Calu3 (cell line): ENCODE results near the gene OVOL3. TPM values are rescaled to one million over a fixed set of nuclear protein-coding genes. Genes with fewer than 3 reads are reported as not detected.

Source experiments
- BruUV-seq: library from RNA; stranded (reverse); fragments of 400-500 nt; replicated peaks from 2 replicates; lab custom pipeline; 2021; lab: Mats Ljungman, UMichigan
- CTCF ChIA-PET: fragments of 300-600 bp; sonication (Branson Sonifier 250); formaldehyde crosslinking; loops from one replicate; lab custom pipeline; 2022; ENCODE audit warnings: antibody characterized with exemption; lab: Charles Lee
- DNase-seq: peaks from one replicate; pipeline ENCODE4 v3.0.0; 2022
- H3K27ac Mint-ChIP-seq: one replicate; pipeline ENCODE4 v1.8.0; 2022; ENCODE audit warnings: mixed read lengths; ENCODE audit not compliant: unreplicated experiment
- H3K27me3 Mint-ChIP-seq: one replicate; pipeline ENCODE4 v1.8.0; 2022; ENCODE audit warnings: mixed read lengths; ENCODE audit not compliant: unreplicated experiment
- H3K36me3 Mint-ChIP-seq: one replicate; pipeline ENCODE4 v1.8.0; 2022; ENCODE audit warnings: mild to moderate bottlenecking, moderate library complexity, mixed read lengths; ENCODE audit not compliant: insufficient read depth, unreplicated experiment
- H3K4me1 Mint-ChIP-seq: one replicate; pipeline ENCODE4 v1.8.0; 2022; ENCODE audit warnings: mild to moderate bottlenecking, low read depth, mixed read lengths; ENCODE audit not compliant: unreplicated experiment
- H3K4me3 Mint-ChIP-seq: one replicate; pipeline ENCODE4 v1.8.0; 2022; ENCODE audit warnings: mild to moderate bottlenecking, low read depth, moderate library complexity, mixed read lengths; ENCODE audit not compliant: unreplicated experiment
- H3K9me3 Mint-ChIP-seq: one replicate; pipeline ENCODE4 v1.8.0; 2022; ENCODE audit warnings: low read depth, mixed read lengths; ENCODE audit not compliant: unreplicated experiment
- intact Hi-C: fragments of 100-400 bp; cut with micrococcal nuclease; formaldehyde crosslinking; loops from one replicate; pipeline ENCODE4 v1.10.0; 2022; ENCODE audit not compliant: unreplicated experiment
- total RNA-seq: library from RNA; stranded (reverse); gene quantifications from 2 replicates; pipeline ENCODE4 v1.2.3, GENCODE V29; 2022
- TF ChIP-seq, protein P1 (sequence below): fragments of 200-600 bp; IDR thresholded peaks from one replicate; pipeline ENCODE4 v1.8.0; 2022; ENCODE audit warnings: antibody characterized with exemption; ENCODE audit not compliant: unreplicated experiment

Gene OVOL3
- total RNA-seq, 1 experiment from 2014 or later = not detected

DNA sequence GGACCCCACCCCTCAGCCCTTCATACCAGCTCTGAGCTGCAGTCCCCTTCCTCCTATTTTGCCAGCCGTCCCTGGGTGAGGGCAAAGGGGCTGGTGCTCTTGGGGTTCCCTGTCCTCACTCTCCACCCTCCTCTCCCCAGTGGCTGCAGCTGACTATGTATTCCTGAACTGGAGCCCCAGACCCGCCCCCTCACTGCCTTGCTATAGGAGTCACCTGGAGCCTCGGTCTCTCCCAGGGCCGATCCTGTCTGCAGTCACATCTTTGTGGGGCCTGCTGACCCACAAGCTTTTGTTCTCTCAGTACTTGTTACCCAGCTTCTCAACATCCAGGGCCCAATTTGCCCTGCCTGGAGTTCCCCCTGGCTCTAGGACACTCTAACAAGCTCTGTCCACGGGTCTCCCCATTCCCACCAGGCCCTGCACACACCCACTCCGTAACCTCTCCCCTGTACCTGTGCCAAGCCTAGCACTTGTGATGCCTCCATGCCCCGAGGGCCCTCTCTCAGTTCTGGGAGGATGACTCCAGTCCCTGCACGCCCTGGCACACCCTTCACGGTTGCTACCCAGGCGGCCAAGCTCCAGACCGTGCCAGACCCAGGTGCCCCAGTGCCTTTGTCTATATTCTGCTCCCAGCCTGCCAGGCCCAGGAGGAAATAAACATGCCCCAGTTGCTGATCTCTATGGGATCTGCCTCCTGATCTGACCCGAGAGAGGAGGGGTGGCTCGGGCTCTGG, 38.9 kb downstream of the OVOL3 start:
- TSS peak; percentile 72 for BruUV-seq
- Mint-ChIP-seq H3K9me3 (no peaks in the 10 kb centered on the region), H3K4me3 (no peak overlapping the region), H3K4me1 (no peaks in the 10 kb centered on the region), H3K27me3 (no peaks in the 10 kb centered on the region), H3K36me3 (peaks cover 70% of the 10 kb centered on the region), H3K27ac (no peak overlapping the region)
- intact Hi-C loops = no loop called here
- DNase-seq = no peak
- CTCF ChIA-PET = no interaction called here
- TF ChIP-seq, protein P1, sequence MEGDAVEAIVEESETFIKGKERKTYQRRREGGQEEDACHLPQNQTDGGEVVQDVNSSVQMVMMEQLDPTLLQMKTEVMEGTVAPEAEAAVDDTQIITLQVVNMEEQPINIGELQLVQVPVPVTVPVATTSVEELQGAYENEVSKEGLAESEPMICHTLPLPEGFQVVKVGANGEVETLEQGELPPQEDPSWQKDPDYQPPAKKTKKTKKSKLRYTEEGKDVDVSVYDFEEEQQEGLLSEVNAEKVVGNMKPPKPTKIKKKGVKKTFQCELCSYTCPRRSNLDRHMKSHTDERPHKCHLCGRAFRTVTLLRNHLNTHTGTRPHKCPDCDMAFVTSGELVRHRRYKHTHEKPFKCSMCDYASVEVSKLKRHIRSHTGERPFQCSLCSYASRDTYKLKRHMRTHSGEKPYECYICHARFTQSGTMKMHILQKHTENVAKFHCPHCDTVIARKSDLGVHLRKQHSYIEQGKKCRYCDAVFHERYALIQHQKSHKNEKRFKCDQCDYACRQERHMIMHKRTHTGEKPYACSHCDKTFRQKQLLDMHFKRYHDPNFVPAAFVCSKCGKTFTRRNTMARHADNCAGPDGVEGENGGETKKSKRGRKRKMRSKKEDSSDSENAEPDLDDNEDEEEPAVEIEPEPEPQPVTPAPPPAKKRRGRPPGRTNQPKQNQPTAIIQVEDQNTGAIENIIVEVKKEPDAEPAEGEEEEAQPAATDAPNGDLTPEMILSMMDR = no peak

DNA sequence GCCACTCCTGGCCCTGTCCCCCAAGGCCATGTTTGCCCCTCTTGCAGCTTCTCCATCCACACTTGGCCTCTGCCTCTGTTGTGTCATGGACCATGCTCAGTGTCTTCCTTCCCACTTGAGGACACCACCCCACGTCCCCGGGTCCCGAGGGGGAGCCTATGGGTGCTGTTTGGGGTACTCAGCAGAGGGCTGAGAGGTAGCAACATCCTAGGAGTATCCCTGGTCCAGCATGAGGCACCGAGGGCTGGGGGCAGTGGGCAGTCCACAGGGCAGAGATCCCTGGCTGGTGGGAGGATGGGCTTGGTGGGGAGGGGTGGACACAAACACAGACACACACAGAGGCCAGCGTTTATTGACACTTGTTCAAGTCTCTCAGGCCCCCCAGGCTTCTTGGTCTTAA, 39.6 kb downstream of the OVOL3 start:
- CTCF ChIA-PET = no interaction called here
- Mint-ChIP-seq H3K27ac (no peak overlapping the region), H3K4me3 (no peak overlapping the region), H3K27me3 (no peaks in the 10 kb centered on the region), H3K4me1 (no peaks in the 10 kb centered on the region), H3K9me3 (no peaks in the 10 kb centered on the region), H3K36me3 (peaks cover 69% of the 10 kb centered on the region)
- DNase-seq = no peak
- TF ChIP-seq, protein P1 = no peak
- intact Hi-C loops = no loop called here
- BruUV-seq = no TSS peak

DNA sequence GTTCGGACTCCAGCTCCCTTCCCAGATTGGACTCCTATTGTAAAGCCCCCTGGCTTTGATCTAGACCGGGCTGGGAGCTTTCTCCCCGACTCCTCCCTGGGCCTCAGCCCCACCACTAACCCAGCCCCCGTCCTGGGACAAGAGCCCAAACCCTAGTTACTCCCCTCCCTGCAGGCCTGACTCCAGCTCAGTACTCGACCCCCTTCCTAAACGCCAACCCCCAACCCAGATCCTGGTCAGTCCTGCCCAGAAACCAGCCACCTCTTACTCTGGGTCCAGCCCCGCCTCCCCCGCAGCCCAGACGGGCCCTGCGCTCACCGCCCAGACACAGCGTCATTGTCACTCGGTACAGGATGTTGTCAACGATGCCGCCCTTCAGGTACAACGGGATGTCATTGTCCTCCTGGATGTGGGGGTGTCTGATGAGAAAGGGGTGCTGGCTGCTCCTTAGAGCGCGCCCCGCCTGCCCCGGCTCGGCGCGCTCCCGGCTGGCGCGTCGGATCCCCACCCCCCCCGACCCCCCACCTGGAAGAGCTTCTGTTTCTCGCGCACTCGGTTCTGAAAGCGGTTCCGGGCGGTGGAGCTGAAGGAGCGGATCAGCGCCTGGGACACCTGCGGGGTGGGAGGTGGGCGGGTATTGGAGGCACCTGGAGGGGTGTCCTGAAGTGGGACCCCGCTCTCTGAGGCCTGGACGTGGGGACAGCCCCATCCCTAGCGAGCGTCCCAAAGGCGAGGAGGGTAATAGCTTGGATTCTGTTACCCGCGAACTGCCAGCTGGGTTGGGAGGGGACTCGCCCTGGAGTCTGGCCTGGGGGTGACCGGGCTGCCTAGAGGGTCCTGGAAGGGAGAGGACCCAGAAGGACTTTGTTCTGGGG, 40.4 kb downstream of the OVOL3 start:
- no peaks in the 10 kb centered on the region for H3K27me3 Mint-ChIP-seq
- DNase-seq = no peak
- TF ChIP-seq, protein P1 = no peak
- no peak overlapping the region for H3K27ac Mint-ChIP-seq
- no peaks in the 10 kb centered on the region for H3K9me3 Mint-ChIP-seq
- H3K36me3 Mint-ChIP-seq = peaks cover 61% of the 10 kb centered on the region
- intact Hi-C loops = no loop called here
- BruUV-seq = no TSS peak
- peaks cover 6% of the 10 kb centered on the region for H3K4me1 Mint-ChIP-seq
- H3K4me3 Mint-ChIP-seq = no peak overlapping the region
- CTCF ChIA-PET = interaction anchor here (0.6 kb wide), 1 partner anchor 18 kb away, joined by 5 read pairs; no protein-coding TSS in a partner anchor

DNA sequence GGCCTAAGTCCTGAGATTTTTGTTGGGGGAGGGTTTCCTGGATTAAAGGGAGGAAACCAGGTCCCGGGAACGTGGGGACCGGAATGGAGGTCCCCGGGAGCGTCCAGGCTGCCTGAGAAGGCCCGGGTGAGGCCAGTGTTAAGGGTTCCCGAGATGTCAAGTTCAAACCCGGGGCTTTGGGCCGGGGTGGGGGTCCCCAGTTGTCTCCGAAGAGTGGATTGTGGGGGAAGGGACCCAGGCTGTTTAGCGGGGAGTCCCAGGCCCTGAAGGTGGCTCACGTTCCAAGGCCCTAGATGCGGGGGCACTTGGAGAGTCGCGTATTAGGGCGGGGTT, 41.0 kb downstream of the OVOL3 start:
- no peak overlapping the region for H3K4me3 Mint-ChIP-seq
- CTCF ChIA-PET = interaction anchor here (0.6 kb wide), 1 partner anchor 18 kb away, joined by 5 read pairs; no protein-coding TSS in a partner anchor

More for the DNA sequence above, 41.0 kb downstream of the OVOL3 start:
- Mint-ChIP-seq H3K4me1 (peaks cover 12% of the 10 kb centered on the region), H3K9me3 (no peaks in the 10 kb centered on the region), H3K27ac (no peak overlapping the region), H3K36me3 (peaks cover 57% of the 10 kb centered on the region), H3K27me3 (no peaks in the 10 kb centered on the region)
- TF ChIP-seq, protein P1 = no peak
- no TSS peak for BruUV-seq
- intact Hi-C loops = no loop called here
- DNase-seq = no peak
